ENCODE results near the gene EGLN1. TPM values are rescaled to one million over a fixed set of nuclear protein-coding genes. Genes with fewer than 3 reads are reported as not detected.

EGLN1 gene
- polyA plus RNA-seq, 1 of the 3 experiments (the other 2 are of a cell fraction), result 10.7 TPM

- H3K4me2 ChIP-seq, result peak overlapping the region; percentile 80
- no peak for TF ChIP-seq CHD2 (IDR thresholded peaks at IDR 0.05; ENCODE audit: low read length, partially characterized antibody)
- TF ChIP-seq GABPA (IDR thresholded peaks at IDR 0.05; ENCODE audit: low read depth), result no peak
- 0 out of 2 replicates have a peak, but pooled peaks have one; percentile 33 for TF ChIP-seq SIN3A (IDR thresholded peaks at IDR 0.05; ENCODE audit: borderline replicate concordance, low read depth, low read length)
- no peak for TF ChIP-seq EZH2phosphoT487 (IDR thresholded peaks at IDR 0.05; ENCODE audit: borderline replicate concordance, low read depth)
- peak; percentile 49 for TF ChIP-seq GATA2 (CRISPR knock-in tag; IDR thresholded peaks at IDR 0.05)
- TF ChIP-seq CTCF (IDR thresholded peaks at IDR 0.05), result no peak
- no peak for TF ChIP-seq USF1 (IDR thresholded peaks at IDR 0.05; ENCODE audit: borderline replicate concordance, low read depth)
- no peak for TF ChIP-seq RXRA (IDR thresholded peaks at IDR 0.05; ENCODE audit: borderline replicate concordance, low read depth)
- no peak for TF ChIP-seq ZBTB33 (IDR thresholded peaks at IDR 0.05; ENCODE audit: borderline replicate concordance, low read depth)
- no peak for TF ChIP-seq FOSL2 (IDR thresholded peaks at IDR 0.05; ENCODE audit: borderline replicate concordance, low read depth)
- TF ChIP-seq YY1 (IDR thresholded peaks at IDR 0.05; ENCODE audit: low read depth), result 0 out of 2 replicates have a peak, but pooled peaks have one; percentile 34
- TF ChIP-seq REST (IDR thresholded peaks at IDR 0.05; ENCODE audit: low read depth, low read length), result 0 out of 2 replicates have a peak, but pooled peaks have one; percentile 26
- TF ChIP-seq JUND (IDR thresholded peaks at IDR 0.05), result no peak
- no peak for TF ChIP-seq TEAD4 (IDR thresholded peaks at IDR 0.05; ENCODE audit: borderline replicate concordance, insufficient read depth)
- no peak for TF ChIP-seq USF2 (IDR thresholded peaks at IDR 0.05; ENCODE audit: borderline replicate concordance, low read depth, low read length)
- TF ChIP-seq FOXJ3 (CRISPR knock-in tag; IDR thresholded peaks at IDR 0.05), result no peak
- peak; percentile 62 for TF ChIP-seq MXI1 (IDR thresholded peaks at IDR 0.05; ENCODE audit: low read depth, low read length)
- no peak for TF ChIP-seq RCOR1 (IDR thresholded peaks at IDR 0.05; ENCODE audit: low read length)
- H3K27me3 ChIP-seq (ENCODE audit: insufficient read depth), result no peaks in the 10 kb centered on the region
- peaks cover 51% of the 10 kb centered on the region for H4K20me1 ChIP-seq (ENCODE audit: insufficient read depth)
- peak; percentile 69 for DNase-seq
- peaks cover 56% of the 10 kb centered on the region for H3K79me2 ChIP-seq (ENCODE audit: insufficient read depth)
- peak overlapping the region; percentile 80 to 95 for H3K4me3 ChIP-seq (ENCODE audit: low read depth in 2 of 2, low read length in 1 of 2)
- CTCF ChIA-PET, result interaction anchor here (0.7 to 1.4 kb wide), 8 partner anchors 9 to 171 kb away, joined by 3 read pairs; no protein-coding TSS in a partner anchor
- peak overlapping the region; percentile 83 for H3K9ac ChIP-seq
- no peak overlapping the region for H2AFZ ChIP-seq (ENCODE audit: low read depth)
- peaks cover 13 to 35% of the 10 kb centered on the region in 2 experiments; a peak in 3 of 4 replicates for H3K4me1 ChIP-seq (ENCODE audit: control insufficient read depth in 1 of 2, insufficient read depth in 2 of 2, low read depth in 1 of 2, low read length in 1 of 2)
- H3K36me3 ChIP-seq (replicated peaks in 1 of 2; ENCODE audit: control insufficient read depth in 1 of 2, insufficient read depth in 2 of 2, low read length in 1 of 2), result no peaks in the 10 kb centered on the region
- peak overlapping the region; percentile 87 to 99 for H3K27ac ChIP-seq (ENCODE audit: low read depth in 2 of 2, low read length in 1 of 2)
- WGBS (ENCODE audit: low lambda C conversion rate), result 0% methylated on average over 2 of the region's 63 CpGs
- H3K9me3 ChIP-seq, result no peaks in the 10 kb centered on the region
- POLR2A ChIA-PET, result interaction anchor here (0.7 to 1.3 kb wide), 3 partner anchors 15 to 169 kb away, joined by 3 to 4 read pairs (median 3); no protein-coding TSS in a partner anchor
- no peaks in the 10 kb centered on the region for H3K9me2 ChIP-seq
- H3F3A ChIP-seq (replicated peaks; ENCODE audit: insufficient read depth), result peaks cover 11% of the 10 kb centered on the region
These were observed 1.0 kb downstream of the EGLN1 start for GRCh38 chr1:231420959-231421545.

Measured in SK-N-SH (cell line).